ENCODE results near the gene OPCML.

OPCML gene

DNA sequence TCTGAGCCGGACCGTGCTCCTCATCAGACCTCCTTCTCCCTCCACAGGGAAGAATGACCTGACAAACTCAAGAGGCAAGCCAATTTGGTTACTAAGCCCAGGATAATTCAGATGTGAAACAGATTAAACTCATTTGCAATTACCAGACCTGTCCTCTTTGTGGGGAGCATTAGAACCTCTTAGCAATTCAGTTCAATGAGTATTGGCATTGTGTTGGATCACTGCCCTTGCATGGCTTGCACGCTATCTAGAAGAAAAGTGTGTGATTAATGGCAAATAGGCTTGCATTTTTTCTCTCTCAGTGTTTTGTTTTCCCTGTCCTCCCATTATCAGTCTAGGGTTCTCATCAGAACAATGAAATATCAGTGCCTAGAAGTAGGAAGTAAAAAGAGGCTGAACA is 365.6 kb downstream of the OPCML start:
- DNase-seq: no peak

DNA sequence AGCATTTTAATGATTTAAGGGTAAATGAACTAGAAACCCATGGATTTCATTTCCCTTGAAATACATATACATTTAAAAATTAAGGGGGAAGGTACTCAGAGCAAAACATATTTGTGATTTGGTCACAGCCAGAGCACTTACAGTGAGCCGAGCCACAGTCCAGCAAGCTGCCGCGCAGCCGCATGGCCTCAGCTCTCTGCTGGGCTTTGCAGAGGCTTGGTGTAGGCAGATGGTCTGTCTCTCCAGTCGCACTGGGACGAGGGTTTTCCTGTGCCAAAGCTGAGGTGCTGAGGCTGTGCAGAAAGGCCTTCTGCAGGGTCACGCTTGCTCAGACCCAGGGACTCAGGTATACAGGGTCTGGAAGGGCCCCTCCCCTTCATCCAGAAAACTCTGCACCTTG is 367.3 kb downstream of the OPCML start:
- DNase-seq: no peak

DNA sequence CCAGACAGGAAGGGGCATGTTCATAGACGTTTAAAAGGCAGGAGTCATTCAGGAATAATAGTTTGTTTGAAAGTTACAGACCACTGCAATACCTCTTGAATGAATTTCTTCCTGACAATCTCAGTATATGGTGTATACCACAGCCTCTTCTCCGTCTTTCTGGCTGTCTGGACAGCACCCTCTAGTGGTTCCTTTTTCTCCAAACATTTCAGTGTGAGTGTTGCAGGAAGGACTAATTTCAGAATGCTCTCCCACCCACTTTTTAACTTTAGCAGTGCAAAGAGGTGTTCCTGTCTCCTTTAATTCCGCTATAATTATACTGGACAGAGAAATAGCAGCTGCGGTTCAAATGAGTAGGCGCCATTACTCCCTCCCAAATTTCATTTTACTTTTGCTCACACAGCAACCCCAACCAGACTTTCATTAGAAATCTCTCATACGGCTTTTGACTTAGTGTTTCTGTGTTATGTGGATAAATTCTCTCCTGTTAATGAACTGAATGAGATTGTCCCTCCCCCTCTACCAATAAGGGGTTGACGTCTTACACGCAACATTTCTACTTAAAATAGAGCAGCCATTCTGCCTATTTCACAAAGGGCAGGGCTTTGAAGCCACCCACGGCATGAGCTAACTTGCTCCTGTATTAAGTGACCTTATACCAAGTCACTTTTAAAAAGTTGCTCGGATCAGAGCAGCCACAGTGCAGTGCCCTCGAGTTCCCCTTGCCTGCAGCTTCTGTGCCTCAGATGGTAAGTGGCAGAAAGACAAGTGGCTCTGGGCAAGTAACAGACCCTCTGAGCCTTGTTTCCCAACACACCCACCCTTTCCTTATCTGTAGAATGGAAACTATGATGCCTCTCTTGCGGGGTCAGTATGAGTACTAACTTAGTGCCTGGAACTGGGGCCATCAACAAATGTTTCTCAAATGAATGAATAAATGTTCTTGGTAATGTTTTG is 368.6 kb downstream of the OPCML start:
- peak; percentile 23 for DNase-seq

DNA sequence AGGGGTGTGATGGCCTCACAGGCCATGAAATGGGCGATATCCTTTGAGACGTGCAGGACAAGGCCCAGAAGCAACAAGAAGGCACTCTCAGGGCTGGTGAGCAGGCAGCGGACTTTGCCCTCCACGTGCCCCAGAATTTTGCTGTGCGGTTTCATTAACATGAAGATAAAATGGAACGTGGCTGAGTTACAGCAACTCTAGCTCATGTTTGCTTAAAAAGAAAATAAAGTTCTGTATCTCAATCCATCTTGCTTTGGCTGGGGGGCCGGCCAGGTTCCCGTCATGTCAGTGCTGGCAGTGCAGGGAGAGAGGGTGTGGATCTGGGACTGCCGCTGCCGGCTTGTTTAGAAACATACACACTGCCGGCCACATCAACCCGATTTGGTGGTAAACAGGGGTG is 370.1 kb downstream of the OPCML start:
- no peak for DNase-seq

DNA sequence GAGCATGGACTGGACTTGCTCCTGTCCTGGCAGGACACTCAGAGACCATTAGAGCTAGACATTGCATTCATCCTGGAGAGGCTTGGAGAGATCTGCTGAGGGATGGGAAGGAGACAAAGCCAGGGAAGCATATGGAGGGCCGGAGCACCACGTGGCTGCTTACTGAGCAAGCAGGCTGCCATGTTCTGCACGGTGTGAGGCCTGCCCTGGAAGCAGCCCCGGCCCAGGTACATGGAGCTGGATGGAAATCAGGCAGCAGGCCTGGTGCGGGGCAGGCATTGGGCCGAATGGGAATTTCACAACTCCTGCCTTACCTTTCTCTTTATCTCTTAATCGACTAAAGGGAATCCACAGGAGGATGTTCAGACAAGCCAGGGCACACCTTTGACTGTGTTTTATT is 371.5 kb downstream of the OPCML start:
- DNase-seq: no peak

DNA sequence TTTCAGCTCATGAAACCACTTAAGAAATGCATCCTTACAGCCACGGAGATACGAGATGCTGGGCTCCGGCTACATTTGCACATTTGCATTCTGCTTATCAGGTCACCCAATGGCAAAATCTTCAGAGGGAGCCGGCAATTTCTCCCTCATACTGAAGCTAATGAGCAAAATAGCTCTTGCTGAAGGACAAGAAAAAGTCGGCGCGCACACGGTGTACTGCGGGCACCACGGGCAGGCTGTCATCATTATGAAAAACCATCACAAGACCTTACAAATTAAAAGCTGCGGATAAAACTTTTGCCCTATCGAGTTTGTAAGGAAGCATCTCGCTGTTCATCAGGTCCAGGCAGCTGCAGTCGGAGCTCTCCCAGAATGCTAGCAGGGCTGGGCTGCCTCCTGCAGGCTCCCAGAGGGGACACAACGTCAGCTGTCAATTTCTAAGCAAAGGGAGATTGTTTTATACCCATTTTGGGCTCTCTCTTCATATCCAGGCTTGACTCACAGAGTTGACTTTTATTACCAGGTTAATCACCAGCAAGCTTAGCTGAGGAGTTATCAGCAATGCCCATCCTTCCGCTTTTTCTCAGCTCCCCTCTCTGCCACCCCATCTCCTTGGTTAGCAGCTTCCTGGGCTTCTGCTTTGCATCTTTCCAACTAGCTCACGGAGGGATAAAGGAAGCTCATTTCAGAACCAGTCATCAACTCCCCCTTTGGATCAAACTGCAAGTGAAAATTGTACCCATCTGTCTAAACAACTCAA is 375.1 kb downstream of the OPCML start:
- DNase-seq: no peak

DNA sequence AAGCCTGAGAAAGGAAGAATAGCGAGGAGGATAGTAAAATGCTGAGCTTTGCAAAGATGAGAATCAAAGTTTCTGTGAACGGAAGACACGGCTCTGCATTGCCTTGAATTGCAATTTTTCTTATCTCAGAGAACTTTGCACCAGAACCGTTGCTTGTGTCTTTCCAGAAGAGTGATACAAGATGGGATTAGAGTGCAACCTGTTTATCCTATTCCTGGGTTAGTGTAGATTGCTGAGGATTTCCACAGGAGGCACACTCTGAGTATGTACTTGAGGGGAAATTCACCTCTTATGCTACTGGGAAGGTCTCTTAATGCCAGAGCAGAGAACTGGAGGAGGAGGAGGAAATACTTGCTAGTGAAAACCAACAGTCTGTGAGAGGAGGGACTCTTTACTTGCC is 377.5 kb downstream of the OPCML start:
- DNase-seq: no peak

DNA sequence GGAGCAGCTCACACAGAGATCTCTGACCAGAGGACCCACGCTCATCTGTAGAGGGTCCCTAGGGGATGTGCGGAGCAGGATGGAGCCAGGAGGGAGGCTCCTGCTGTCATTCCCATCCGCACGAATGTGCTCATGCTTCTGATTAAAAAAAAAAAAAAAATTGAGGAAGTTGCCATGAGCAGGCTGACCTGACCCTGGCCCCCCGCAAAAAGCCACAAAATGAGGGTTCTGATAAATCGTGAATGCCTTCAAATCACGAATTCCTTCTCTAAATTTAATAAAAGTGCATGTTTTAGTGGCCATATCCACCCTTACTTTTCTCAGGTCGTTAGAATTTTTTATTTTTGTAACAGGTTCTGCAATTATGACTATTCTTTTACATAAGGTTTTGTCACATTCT is 378.2 kb downstream of the OPCML start:
- no peak for DNase-seq

DNA sequence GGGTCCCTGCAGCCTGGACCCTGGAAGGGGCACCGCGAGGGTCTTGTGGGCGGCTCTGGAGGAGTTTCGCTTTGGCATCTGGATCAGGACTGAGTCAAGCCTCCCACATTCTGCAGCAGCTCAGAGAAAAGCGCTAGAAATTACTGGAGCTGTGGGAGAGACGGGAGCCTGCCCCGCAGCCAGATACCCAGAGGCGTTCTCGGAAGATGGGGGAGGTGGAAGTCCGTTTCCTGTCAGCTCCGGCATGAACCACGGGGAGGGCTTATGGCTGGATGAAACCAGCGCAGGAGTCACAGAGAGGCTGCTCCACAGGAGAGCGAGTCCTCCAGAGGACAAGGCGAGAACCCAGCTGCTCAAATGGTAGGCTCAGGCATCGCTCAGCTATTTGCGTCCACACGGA is 379.3 kb downstream of the OPCML start:
- DNase-seq: no peak

DNA sequence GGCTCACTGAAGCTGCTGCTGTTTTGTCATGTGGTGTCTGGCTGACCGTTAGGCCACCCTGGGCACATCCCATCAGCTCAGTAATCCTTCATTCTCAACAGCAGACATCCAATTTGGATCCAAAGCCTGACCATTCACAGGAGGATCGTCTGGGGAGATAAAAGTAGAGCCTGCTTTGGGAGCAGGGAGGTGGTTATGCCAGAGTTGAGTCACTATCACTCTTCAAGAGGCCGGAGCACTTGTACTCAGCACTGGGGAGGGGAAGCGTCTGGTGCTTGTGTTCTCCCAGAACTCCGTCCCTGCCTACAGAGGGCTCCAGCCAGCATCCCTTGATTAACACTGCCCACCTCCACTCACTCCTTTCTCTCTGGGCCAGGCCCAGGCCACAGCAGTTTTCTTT is 382.6 kb downstream of the OPCML start:
- no peak for DNase-seq

DNA sequence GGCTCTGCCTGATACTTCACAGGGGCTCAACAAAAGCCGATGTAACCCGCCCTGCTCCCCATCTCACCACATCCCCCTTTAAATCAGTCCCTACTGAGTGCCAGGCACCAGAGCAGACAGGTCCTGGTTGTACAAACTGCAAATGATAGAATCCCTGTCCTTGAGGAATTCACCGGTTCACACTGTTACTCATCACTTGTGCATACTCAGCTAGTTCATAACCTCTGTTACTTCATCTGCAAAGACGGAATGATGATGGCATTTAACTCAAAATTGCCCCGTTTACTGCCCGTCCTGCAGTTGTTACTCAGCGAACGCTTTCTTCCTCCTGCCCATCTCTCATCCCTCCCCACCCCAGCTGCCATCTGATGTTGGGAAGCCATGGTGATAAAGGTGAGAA is 384.7 kb downstream of the OPCML start:
- no peak for DNase-seq

DNA sequence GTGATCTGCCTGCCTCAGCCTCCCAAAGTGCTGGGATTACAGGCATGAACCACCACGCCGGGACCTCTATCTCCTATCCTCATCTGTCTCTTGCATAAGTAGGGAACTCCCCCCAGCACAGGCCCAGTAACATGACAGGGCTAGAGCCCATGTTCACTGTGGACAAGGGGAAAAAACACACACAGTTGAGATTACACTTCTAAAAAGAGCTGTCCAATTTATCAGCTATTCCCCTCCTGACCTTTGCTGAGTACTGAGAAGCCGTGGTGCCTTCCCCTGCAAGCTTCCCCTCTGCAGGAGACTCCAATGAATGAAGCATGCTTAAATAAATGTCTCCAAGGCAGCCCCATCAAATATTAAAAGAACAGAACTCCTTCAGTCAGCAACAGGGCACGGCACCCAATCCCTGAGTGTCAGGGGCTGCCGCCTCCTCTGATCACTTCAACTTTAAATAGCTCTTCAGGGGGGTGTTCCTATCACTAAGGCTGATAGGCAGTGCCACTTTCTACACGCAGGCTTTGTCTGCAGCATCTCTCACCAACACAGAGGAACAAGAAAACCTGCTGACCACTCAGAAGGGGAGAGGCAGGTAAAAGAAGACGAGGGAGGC is 385.5 kb downstream of the OPCML start:
- no peak for DNase-seq

DNA sequence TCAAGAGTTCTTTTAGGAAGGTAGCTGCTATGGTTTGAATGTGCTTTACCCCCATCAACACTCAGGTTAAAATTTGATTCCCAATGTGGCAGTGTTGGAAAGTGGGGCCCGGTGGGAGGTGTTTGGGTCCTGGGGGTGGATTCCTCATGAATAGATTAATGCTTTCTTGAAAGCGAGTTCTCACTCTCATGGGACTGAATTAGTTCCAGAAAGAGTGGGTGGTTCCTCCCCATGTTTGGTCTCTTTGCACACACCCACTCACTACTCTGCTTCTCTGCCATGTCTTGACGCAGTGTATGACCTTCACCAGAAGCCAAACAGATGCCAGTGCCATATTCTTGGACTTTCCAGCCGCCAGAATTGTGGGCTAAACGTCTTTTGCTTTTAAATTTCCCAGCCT is 394.4 kb downstream of the OPCML start:
- DNase-seq: no peak

DNA sequence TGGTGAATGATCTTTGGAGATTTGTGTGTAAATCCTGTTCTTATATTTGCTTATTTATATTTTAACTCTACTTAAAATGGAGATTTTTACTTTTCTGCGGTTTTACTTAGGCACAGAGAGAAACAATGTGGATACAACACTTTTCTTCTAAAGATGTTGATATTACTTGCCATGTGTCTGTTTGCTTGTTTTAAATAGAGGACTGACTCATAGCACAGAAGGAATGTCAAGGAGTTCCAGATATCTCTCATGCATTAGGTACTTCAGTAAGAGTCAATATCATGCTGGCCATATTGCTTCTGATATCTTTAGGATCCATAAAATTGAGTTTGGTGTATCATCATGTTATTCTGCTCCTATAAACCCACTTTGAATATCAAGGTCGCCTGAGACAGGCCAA is 395.0 kb downstream of the OPCML start:
- DNase-seq: no peak

DNA sequence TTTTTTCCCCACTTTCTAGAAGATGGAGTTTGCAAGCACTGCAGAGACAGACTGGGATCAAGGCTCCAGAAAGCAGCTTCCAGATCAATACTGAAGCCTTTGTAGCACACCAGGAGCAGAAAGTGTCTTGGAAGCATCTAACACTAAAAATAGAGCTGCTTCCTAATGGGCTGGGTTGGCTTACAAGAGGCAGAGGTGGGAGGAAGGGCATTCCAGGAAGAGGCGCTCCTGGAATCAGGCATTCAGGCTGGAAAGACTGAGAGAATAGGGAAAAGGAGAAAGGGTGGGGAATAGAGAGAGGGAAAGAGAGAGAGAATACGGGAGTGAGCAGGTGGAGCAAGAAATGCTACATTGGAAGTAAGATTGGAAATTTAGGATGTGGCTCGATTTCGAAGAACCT is 395.9 kb downstream of the OPCML start:
- no peak for DNase-seq

DNA sequence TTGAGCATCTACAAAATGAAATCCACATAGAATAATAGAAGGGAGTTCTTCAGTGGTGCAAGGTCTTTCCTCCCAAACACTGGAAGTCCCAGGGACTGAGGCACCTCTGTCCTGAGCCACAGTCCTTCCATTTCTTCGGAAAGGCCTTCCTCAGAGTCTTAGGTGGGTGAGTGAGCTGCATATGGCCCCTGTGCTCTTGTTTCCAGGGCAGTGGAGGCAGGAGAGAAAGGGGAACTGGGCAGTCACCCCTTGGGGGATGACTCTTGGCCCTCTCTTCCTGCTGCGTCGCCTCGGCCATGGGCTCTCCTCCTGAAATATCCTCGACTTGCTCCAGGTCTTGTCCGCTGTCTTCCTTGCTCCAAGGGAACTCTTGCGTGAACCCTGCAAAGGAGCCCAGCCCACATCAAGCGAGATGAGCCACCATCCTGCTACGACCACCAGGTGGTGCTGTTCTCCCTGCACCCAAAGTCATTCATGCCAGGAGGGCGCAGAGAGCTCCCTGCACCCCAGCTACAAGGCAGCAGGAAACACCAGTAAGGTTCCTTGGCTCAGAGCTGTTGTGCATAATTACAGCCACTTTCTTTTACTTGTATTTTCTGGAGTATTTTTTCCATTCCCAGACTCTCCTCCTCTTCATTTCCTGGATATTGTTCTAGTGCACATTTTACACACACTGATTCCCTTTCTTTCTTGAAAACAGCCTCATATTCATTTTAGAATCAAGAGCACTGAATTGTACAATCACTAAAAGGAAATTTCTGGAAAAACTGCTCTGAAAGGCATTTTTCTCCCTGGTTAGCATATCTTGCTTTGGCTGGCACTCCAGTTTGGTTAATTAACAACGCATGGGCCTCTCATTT is 397.8 kb downstream of the OPCML start:
- DNase-seq: peak; percentile 38

DNA sequence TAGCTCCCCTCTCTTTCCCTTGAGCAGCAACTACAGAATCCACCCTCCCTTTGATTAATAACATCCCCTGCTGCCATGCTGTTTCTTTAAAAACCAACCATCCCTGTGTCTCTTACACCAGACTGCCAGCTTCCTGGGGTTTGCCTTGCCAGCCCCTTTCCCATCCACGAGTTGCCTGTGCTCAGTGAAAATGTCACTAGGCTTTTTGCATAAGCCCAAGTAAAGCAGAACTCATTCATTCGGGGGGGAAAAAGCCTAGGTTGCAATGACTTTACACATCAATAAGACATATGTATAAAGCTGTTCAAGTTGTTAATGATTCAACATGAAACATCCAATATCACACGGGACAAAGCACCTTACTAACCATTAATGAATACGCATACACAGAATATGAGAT is 398.7 kb downstream of the OPCML start:
- DNase-seq: no peak

DNA sequence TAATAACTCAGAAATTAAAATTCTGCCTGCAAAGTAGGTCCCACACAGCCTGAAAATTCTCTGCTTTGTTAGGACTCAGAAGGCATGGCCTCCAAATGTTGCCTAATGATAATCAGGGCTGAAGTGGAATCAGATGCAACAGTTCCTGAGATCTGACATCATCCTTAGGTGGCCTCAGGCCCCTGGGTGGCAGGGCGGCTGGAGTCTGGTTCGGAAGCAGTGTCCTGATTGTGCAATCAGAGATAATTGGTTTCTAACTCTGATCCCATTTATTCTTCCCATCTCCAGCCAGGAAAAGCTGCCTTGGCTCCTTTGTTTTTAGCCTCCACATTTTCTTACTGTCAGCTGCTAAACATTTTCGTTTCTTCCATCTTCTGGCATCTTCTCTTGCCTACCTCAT is 399.3 kb downstream of the OPCML start:
- DNase-seq: no peak

DNA sequence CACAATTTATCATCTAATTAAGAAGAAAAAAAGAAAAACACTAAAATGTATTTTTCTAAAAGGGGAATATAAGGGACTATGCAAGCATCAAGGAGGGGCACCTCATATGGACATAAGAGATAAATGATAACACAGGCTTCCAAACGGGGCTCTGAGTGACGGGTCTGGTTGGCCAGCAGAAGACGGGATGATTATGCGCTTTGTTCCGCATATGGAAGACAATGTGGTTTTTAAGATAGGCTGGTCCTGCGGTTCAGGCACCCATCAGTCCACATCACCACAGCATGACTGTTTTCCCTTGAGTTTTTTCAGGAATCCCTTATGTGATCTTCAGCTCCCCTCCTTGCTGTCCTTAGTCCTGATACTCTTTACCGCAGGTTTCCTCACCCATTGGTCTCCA is 404.6 kb downstream of the OPCML start:
- DNase-seq: no peak

DNA sequence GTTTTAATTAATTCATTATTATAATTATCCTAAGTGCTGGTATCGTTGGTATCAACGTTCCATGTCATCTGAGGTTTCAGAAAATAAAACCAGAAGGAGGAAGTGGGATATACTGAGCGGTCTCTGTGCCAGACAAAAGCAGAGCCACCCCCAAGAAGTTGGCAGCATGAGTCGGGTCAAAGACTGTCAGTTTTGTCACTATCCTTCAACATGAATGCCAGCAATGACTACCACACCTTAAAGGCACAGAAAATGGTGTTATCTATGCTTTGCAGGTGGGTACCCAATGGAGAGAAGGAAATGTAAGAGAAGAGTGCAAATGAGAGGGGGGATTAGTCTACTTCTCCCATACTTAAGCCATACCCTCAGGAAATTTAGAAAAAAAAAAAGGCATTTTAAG is 408.5 kb downstream of the OPCML start:
- DNase-seq: no peak

DNA sequence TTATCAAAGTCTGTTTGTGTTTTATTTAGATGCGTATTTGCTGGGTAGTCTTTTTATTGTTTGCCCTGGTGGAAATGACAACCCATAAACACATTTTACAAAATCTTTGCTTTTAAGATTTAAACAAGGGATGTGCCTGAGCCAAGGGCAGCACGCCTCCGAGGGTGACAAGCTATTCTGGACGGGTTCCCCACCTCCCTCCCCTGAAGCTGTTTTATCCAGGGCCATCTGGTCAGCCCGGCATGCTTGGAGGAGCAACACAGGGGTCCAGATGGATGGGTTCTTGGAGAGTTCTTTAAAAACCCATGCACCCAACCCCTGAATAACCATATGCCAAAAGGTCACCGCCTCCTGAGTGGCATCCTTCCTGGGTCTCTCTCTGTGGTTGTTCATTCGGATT is 408.9 kb downstream of the OPCML start:
- DNase-seq: no peak

DNA sequence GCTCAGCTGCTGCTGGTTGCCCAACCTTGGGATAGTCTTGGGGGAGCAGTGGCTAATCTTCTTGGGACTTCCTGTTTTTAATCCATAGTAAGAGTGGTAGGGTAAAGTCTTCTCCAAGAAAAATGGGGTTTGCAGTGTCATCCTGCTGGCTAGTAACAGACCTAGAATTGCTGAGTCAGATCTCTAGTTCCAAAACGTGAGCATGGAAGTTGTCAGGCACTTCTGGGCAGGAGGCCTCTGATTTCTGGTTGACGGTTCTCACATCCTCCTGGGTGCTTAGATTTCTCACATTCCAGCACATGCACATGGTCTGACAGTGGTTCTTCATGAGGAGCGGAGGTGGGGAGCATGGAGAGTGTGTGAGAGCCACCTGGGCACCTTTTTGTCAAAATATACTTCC is 410.0 kb downstream of the OPCML start:
- no peak for DNase-seq
